Loucy (cell line): Measurements from ENCODE around the gene ADAM8.

Source experiments
- CTCF ChIP-seq: fragments of 200-600 bp; sonication (generic); conservative IDR thresholded peaks from 2 replicates; pipeline ENCODE4 v1.5.1; 2014; ENCODE audit warnings: mild to moderate bottlenecking, antibody characterized with exemption, low read length
- EZH2phosphoT487 ChIP-seq: fragments of 200-600 bp; IDR thresholded peaks from 2 replicates; pipeline ENCODE4 v1.6.1; 2018; ENCODE audit warnings: antibody characterized with exemption, mild to moderate bottlenecking, moderate library complexity, borderline replicate concordance

- no peak for TF ChIP-seq CTCF
- TF ChIP-seq EZH2phosphoT487, result no peak
Observed at GRCh38 chr10:133215586-133215985, 61.1 kb downstream of the ADAM8 start.
